Measurements from ENCODE around the gene ZPBP. TPM values are rescaled to one million over a fixed set of nuclear protein-coding genes. Genes with fewer than 3 reads are reported as not detected.

The ZPBP gene
- polyA plus RNA-seq, 3 donors: not detected

- Mint-ChIP-seq H3K36me3 (no peaks in the 10 kb centered on the region), H3K9me3 (peaks cover 5 to 14% (median 10%) of the 10 kb centered on the region in 7 donors), H3K4me3 (no peak overlapping the region), H3K4me1 (no peaks in the 10 kb centered on the region), H3K27me3 (ENCODE audit: low read depth in 3 of 3) (peaks cover 2 to 6% (median 5%) of the 10 kb centered on the region in 3 donors), H3K27ac (no peak overlapping the region)
- H3K79me2 ChIP-seq (ENCODE audit: insufficient read depth, low read length): no peaks in the 10 kb centered on the region
- no peaks in the 10 kb centered on the region for H3K4me1 ChIP-seq (ENCODE audit: control insufficient read depth in 1 of 2, insufficient read depth in 2 of 2, low read length in 2 of 2)
- no peak for TF ChIP-seq CTCF (IDR thresholded peaks at IDR 0.05)
- H3K9ac ChIP-seq (ENCODE audit: insufficient read depth, low read length, poor library complexity, severe bottlenecking): no peak overlapping the region
- H3K9me3 ChIP-seq (replicated peaks in 1 of 2; ENCODE audit: control insufficient read depth in 1 of 2, insufficient read depth in 1 of 2, low read length in 2 of 2): peaks cover 0 to 8% of the 10 kb centered on the region in 2 donors
- no peaks in the 10 kb centered on the region for H4K20me1 ChIP-seq (ENCODE audit: insufficient read depth, low read length)
- H2AFZ ChIP-seq (ENCODE audit: insufficient read depth, low read depth, low read length, poor library complexity, severe bottlenecking): no peak overlapping the region
- H3K36me3 ChIP-seq (replicated peaks in 1 of 2; ENCODE audit: control insufficient read depth in 1 of 2, insufficient read depth in 2 of 2, low read length in 2 of 2): no peaks in the 10 kb centered on the region
- intact Hi-C loops (cut with micrococcal nuclease): no loop called here
- no peak overlapping the region for H3K4me3 ChIP-seq (replicated peaks in 1 of 3; ENCODE audit: low read depth in 2 of 3, low read length in 3 of 3)
- no peak overlapping the region for H3K27ac ChIP-seq (ENCODE audit: low read depth in 1 of 2, low read length in 2 of 2)
- H3K4me2 ChIP-seq (replicated peaks; ENCODE audit: extremely low read depth, low read length, poor library complexity, severe bottlenecking): no peak overlapping the region
- no peaks in the 10 kb centered on the region for H3K27me3 ChIP-seq (ENCODE audit: control insufficient read depth in 2 of 2, insufficient read depth in 2 of 2, low read length in 2 of 2)
- no peak for DNase-seq
- WGBS (ENCODE audit: insufficient coverage): no CpG with 5 or more reads among the region's 2 CpGs
Observed at GRCh38 chr7:50112250-50112649, 19.2 kb upstream of the ZPBP start.

GRCh38 chr7:50101873-50102272 lies 8.8 kb upstream of the ZPBP start:
- no peak overlapping the region for H3K27ac Mint-ChIP-seq
- peaks cover 0 to 3% (median 0%) of the 10 kb centered on the region in 3 donors for H3K27me3 Mint-ChIP-seq (ENCODE audit: low read depth in 3 of 3)
- no peaks in the 10 kb centered on the region for H3K9me3 Mint-ChIP-seq
- DNase-seq: no peak
- 98% methylated on average over 15 of the region's 15 CpGs for WGBS (ENCODE audit: insufficient coverage)
- no peaks in the 10 kb centered on the region for H3K36me3 ChIP-seq (replicated peaks in 1 of 2; ENCODE audit: control insufficient read depth in 1 of 2, insufficient read depth in 2 of 2, low read length in 2 of 2)
- no peaks in the 10 kb centered on the region for H3K27me3 ChIP-seq (ENCODE audit: control insufficient read depth in 2 of 2, insufficient read depth in 2 of 2, low read length in 2 of 2)
- H3K4me3 Mint-ChIP-seq: no peak overlapping the region
- H3K79me2 ChIP-seq (ENCODE audit: insufficient read depth, low read length): no peaks in the 10 kb centered on the region
- H3K4me1 Mint-ChIP-seq: no peaks in the 10 kb centered on the region
- H3K9me3 ChIP-seq (replicated peaks in 1 of 2; ENCODE audit: control insufficient read depth in 1 of 2, insufficient read depth in 1 of 2, low read length in 2 of 2): no peaks in the 10 kb centered on the region
- H3K4me2 ChIP-seq (replicated peaks; ENCODE audit: extremely low read depth, low read length, poor library complexity, severe bottlenecking): no peak overlapping the region
- H3K27ac ChIP-seq (ENCODE audit: low read depth in 1 of 2, low read length in 2 of 2): no peak overlapping the region
- no peak overlapping the region for H2AFZ ChIP-seq (ENCODE audit: insufficient read depth, low read depth, low read length, poor library complexity, severe bottlenecking)
- TF ChIP-seq CTCF (IDR thresholded peaks at IDR 0.05): no peak
- no peaks in the 10 kb centered on the region for H3K36me3 Mint-ChIP-seq
- no peaks in the 10 kb centered on the region for H4K20me1 ChIP-seq (ENCODE audit: insufficient read depth, low read length)
- H3K4me1 ChIP-seq (ENCODE audit: control insufficient read depth in 1 of 2, insufficient read depth in 2 of 2, low read length in 2 of 2): no peaks in the 10 kb centered on the region
- H3K9ac ChIP-seq (ENCODE audit: insufficient read depth, low read length, poor library complexity, severe bottlenecking): no peak overlapping the region
- H3K4me3 ChIP-seq (replicated peaks in 1 of 3; ENCODE audit: low read depth in 2 of 3, low read length in 3 of 3): no peak overlapping the region
- intact Hi-C loops (cut with micrococcal nuclease): no loop called here
